GM15510 (cell line): ENCODE results near the gene SH3BGRL2.

Source experiments
- POLR2A ChIP-seq: IDR thresholded peaks from 3 replicates; pipeline ENCODE4 v1.6.1; 2011; ENCODE audit warnings: borderline replicate concordance; ENCODE audit not compliant: insufficient read length; ENCODE audit errors: extremely low read depth

The SH3BGRL2 gene

DNA sequence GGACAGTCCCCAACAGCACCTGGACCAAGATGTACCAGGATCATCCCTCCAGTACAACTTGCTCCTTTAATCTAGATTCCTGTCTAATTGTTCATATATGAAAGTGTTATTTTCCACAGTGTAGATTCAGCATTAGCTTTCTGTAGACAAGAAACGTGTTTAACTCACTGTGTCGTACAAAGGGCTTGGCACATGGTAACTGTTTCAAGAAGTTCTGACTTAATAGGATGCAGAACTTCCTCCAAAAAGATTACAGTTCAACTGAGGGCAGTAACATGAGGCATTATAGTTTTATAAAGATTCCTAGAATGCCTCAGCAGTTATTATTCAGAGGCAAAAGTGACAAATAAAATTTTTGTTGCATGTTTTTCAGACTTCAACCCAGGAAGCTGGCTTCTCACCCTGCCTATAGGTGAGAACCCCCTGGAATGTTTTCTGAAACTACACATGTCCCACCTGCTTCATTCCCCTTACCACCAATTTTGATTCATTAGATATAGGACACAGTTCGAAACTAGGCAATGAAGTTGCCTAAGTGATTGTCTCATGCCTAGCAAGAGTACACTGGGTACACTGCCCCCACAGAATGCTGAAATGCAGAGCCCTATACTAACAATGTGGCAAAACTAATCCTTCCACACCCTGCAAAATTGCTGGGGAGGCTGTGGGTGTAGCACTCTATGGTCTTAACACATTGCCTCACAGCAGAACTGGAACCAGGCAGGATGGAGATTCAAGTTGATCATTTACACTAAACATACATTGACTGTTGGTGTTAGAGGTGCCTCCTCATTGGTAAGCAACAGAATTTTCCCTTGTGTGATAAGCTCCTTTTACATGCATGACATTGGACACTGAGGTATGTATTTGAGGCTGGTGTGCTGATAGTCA is 22.6 kb upstream of the SH3BGRL2 start:
- TF ChIP-seq POLR2A: no peak

DNA sequence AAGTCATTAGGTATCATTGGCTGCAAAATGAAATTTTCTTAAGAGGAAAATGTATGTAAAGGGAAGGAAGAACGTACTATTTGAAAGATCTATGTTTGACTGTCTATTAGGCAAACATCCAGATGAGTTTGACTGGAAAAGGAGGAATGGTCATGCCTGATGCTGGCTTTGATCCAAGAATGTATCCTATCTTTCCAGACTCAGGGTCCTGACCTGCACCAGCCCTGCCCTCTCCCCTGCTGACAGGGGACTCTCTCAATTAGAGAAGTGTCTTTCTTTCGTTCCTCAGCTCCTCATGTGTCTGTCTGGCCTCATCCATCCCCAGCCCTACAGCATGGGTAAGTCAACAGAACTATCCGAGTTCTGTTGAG is 21.9 kb upstream of the SH3BGRL2 start:
- no peak for TF ChIP-seq POLR2A

- no peak for TF ChIP-seq POLR2A
Observed at GRCh38 chr6:79610306-79611009, 20.7 kb upstream of the SH3BGRL2 start.

- TF ChIP-seq POLR2A: no peak
Observed at GRCh38 chr6:79612457-79612856, 18.7 kb upstream of the SH3BGRL2 start.

- no peak for TF ChIP-seq POLR2A
Observed at GRCh38 chr6:79612918-79613317, 18.2 kb upstream of the SH3BGRL2 start.

- no peak for TF ChIP-seq POLR2A
Observed at GRCh38 chr6:79613912-79614311, 17.2 kb upstream of the SH3BGRL2 start.

DNA sequence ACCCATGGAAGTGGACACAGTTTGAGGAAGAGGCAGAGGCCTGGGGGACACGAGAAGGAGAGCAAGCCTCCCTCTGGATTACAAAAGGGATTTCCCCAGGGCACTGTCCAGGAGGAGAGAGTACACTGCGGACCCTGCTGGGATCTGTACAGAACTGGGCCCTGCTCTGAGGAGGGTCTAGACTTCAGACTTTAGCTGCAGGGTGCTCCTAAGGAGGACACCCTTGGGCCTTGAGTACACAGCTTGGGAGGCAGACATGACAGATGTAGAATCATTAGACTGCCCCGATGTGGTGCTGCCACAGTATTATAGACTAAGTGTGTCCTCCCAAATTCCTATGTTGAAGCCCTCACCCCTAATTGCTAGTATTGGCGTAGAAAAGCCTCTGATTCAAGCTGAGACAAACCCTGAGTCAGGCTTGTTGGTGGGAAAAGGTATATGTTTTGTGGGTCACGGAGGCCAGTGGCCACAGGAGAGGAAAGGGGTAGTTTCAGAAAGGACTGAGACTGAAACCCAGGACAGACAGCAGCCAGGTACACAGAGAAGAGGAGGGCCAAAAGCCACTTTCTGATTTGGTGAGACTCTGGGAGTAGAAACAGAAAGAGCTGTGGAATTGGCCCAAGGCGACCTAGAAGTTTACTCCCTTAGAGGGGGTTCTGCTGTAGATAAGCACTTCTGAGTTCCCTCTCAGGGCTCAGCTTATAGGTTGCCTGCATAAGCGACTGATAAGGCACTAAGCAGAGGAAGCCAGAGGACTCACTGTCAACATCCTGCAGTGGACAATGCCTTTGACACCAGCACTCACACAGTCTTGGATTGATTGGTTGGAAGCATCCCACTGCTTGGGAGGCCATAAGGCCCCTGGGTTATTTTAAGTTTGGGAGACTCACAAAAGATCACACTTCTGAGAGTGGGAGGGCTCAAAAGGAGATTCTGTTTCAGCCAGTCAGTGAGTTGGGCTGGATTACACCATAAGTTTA is 16.5 kb upstream of the SH3BGRL2 start:
- TF ChIP-seq POLR2A: no peak

- TF ChIP-seq POLR2A: no peak
Observed at GRCh38 chr6:79617518-79617941, 13.6 kb upstream of the SH3BGRL2 start.

DNA sequence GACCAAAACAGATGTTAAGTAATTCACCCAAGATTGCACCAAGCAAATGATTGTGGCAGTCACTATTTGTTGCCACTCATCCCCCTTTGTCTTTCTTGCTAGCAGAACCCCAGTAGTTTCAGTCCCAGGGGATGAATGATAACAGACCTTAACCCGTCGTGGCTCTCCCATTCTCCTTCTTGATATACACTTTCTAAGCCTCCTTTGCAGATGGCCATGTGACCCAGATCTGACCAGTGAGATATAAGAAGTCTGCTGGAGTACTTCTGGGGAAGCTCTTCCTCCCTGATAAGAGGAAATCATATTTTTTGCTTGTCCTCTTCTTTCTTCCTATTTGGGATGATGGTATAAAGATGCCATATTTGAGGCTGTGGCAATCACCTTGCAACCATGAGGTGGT is 9.6 kb upstream of the SH3BGRL2 start:
- no peak for TF ChIP-seq POLR2A

GRCh38 chr6:79622364-79622763 is 8.8 kb upstream of the SH3BGRL2 start:
- TF ChIP-seq POLR2A: no peak

DNA sequence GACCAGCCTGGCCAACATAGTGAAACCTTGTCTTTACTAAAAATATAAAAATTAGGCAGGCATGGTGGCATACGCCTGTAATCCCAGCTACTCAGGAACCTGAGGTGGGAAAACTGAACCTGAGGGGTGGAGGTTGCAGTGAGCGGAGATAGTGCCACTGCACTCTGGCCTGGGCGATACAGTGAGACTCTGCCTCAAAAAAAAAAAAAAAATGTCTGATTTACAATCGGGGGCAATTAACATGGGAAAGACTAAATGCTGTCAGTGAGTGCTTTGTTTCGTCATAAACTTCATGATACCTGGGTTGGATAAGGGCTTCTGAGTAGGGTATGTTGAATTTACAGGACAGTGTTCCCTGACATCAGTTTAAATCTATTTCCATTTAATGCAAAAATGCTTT is 8.0 kb upstream of the SH3BGRL2 start:
- no peak for TF ChIP-seq POLR2A

- TF ChIP-seq POLR2A: no peak
Observed at GRCh38 chr6:79625746-79626145, 5.4 kb upstream of the SH3BGRL2 start.

DNA sequence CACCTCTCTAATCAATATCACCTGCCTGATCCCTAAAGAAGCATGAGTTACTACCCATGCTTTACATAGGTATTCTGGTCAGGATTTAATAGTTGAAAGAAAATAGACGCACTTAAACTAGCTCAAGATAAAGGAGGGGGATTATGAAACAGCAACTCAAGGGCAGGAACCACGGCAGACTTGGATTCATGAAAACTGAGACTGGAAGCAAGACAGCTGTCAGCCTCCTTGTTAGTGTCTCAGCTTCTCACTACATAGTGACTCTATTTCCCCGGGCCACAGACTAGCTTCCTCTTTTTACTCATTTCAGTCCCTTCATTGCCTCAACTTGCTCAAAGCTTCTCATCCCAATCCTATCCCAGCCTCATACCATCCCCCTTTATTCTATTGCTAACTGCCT is 4.3 kb upstream of the SH3BGRL2 start:
- TF ChIP-seq POLR2A: no peak

DNA sequence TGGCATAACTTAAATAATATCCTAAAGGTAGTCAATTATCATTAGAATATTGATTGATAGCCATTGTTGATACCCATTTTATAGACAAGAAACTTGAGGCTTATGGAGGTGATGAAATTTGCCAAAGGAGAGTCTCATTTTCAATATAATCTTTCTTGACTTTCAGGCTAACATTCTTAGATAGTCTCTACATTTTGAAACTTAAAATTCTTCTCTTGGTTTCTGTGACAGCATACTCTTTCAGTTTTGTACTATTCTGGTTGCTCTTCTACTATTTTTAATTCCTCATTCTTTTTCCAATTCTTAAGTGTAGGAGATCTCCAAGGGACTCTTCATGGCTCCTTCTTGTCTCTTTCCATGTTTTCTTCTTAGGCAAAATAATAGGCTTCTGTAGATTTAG is 3.7 kb upstream of the SH3BGRL2 start:
- no peak for TF ChIP-seq POLR2A
